Nephron progenitor cell (in vitro differentiated cells): ENCODE measurements around the gene IQCE.

Source experiments
- DNase-seq: peaks from one replicate; pipeline ENCODE4 v3.0.0; 2021
- H3K27ac Mint-ChIP-seq: 2 replicates; pipeline ENCODE4 v1.8.0; 2021; ENCODE audit warnings: mild to moderate bottlenecking, moderate library complexity, mixed read lengths
- H3K27me3 Mint-ChIP-seq: 2 replicates; pipeline ENCODE4 v1.8.0; 2021; ENCODE audit warnings: mild to moderate bottlenecking, low read depth, mixed read lengths; ENCODE audit not compliant: poor library complexity
- H3K36me3 Mint-ChIP-seq: 2 replicates; pipeline ENCODE4 v1.8.0; 2021; ENCODE audit warnings: low read depth, mixed read lengths
- H3K4me1 Mint-ChIP-seq: 2 replicates; pipeline ENCODE4 v1.8.0; 2021; ENCODE audit warnings: mixed read lengths
- H3K4me3 Mint-ChIP-seq: 2 replicates; pipeline ENCODE4 v1.8.0; 2021; ENCODE audit warnings: mild to moderate bottlenecking, moderate library complexity, mixed read lengths
- H3K9me3 Mint-ChIP-seq: 2 replicates; pipeline ENCODE4 v1.8.0; 2021; ENCODE audit warnings: mild to moderate bottlenecking, moderate library complexity, mixed read lengths
- CTCF ChIP-seq: fragments of 200-600 bp; sonication (generic); IDR thresholded peaks from 2 replicates; pipeline ENCODE4 v1.5.0; 2021; ENCODE audit warnings: antibody characterized with exemption

The IQCE gene

GRCh38 chr7:2640846-2641316 lies 82.1 kb downstream of the IQCE start:
- Mint-ChIP-seq H3K36me3 (no peaks in the 10 kb centered on the region), H3K27ac (peak overlapping the region; percentile 81), H3K27me3 (no peaks in the 10 kb centered on the region), H3K9me3 (no peaks in the 10 kb centered on the region), H3K4me3 (no peak overlapping the region), H3K4me1 (peaks cover 55% of the 10 kb centered on the region)
- TF ChIP-seq CTCF = no peak
- no peak for DNase-seq

- no peak for TF ChIP-seq CTCF
- Mint-ChIP-seq H3K36me3 (no peaks in the 10 kb centered on the region), H3K4me3 (no peak overlapping the region), H3K27ac (peak overlapping the region; percentile 59), H3K9me3 (no peaks in the 10 kb centered on the region), H3K4me1 (peaks cover 47% of the 10 kb centered on the region), H3K27me3 (no peaks in the 10 kb centered on the region)
- peak; percentile 67 for DNase-seq
These were observed 82.9 kb downstream of the IQCE start for GRCh38 chr7:2641406-2642393.

DNA sequence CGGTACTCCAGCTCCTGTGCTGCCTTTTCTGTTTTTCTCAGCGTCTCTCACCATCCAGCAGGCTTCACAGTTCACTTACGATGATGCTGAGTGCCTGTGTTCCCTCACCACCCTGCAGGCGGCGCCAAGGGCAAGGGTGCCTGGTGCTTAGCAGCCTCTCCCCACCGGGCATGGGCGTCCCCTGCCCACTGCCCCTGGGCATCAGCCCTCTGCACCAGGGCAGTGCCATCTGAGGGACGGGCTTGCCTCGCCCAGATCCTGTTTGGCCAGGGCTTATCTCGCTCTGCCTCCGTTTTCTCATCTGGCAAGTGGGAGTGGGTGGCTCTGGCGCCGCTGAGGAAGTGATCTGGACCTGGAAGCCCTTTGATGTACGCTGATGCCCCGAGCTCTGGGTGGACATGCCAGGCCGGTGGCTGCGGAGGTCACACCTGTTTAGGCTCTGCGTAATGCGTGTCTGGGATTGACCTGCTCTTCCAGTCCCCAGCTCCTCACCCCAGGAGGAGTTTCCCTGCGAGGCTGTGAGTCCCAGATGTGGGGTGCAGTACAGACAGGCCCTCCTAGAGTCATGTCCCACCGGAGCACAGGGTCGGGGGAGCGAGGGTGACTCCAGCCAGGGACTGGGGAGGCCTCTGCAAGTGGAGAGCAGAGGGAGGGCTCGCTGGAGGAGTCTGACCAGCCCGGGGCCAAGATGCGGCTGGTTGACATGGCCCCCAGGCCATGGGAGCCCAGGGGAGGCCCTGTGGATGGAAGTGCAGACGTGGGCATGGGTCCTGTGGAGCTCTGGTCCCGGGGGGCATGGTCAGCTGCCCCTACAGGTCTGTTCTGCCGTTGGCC lies 84.8 kb downstream of the IQCE start:
- Mint-ChIP-seq H3K4me1 (peaks cover 37% of the 10 kb centered on the region), H3K27me3 (no peaks in the 10 kb centered on the region)
- DNase-seq = no peak

GRCh38 chr7:2644220-2644561 lies 85.4 kb downstream of the IQCE start:
- Mint-ChIP-seq H3K36me3 (no peaks in the 10 kb centered on the region), H3K4me1 (peaks cover 37% of the 10 kb centered on the region), H3K27ac (peak overlapping the region; percentile 71), H3K27me3 (no peaks in the 10 kb centered on the region), H3K4me3 (peak overlapping the region; percentile 40), H3K9me3 (no peaks in the 10 kb centered on the region)
- no peak for TF ChIP-seq CTCF
- DNase-seq = no peak

More for the DNA sequence above, 84.8 kb downstream of the IQCE start:
- Mint-ChIP-seq H3K4me3 (no peak overlapping the region), H3K27ac (no peak overlapping the region), H3K36me3 (no peaks in the 10 kb centered on the region), H3K9me3 (no peaks in the 10 kb centered on the region)
- no peak for TF ChIP-seq CTCF

- DNase-seq = no peak
- Mint-ChIP-seq H3K4me1 (peaks cover 37% of the 10 kb centered on the region), H3K27me3 (no peaks in the 10 kb centered on the region), H3K4me3 (peak overlapping the region; percentile 40), H3K36me3 (no peaks in the 10 kb centered on the region), H3K27ac (peak overlapping the region; percentile 71), H3K9me3 (no peaks in the 10 kb centered on the region)
- no peak for TF ChIP-seq CTCF
These were observed 85.9 kb downstream of the IQCE start for GRCh38 chr7:2644562-2645273.
